Endothelial cell of umbilical vein (primary cell): Measurements from ENCODE around the gene IMPA2. TPM values are rescaled to one million over a fixed set of nuclear protein-coding genes. Genes with fewer than 3 reads are reported as not detected.

Experiments used
- BruUV-seq: library from RNA; stranded (reverse); fragments of 400-500 nt; replicated peaks from 2 replicates; lab custom pipeline; 2021; lab: Mats Ljungman, UMichigan
- CTCF ChIA-PET: fragments of 300-600, 350-600 bp; sonication (Branson Sonifier 250); formaldehyde crosslinking; loops from one replicate; lab custom pipeline; 2021; ENCODE audit warnings: antibody characterized with exemption, inconsistent platforms; lab: Charles Lee
- POLR2A ChIA-PET: fragments of 300-600, 350-600 bp; sonication (Branson Sonifier 250); formaldehyde crosslinking; loops from one replicate; lab custom pipeline; 2021; ENCODE audit warnings: antibody characterized with exemption, inconsistent platforms; lab: Charles Lee
- DNase-seq: peaks from one replicate; pipeline ENCODE4 v3.0.0-alpha.2; 2011; ENCODE audit warnings: low read depth, low spot score
- FAIRE-seq: peaks from 2 replicates; lab custom pipeline; 2011; peaks lifted over from hg19 to GRCh38; lab: Jason Lieb, UNC
- H2AFZ ChIP-seq: 2 replicates; pipeline ENCODE4 v1.6.0; 2012; ENCODE audit warnings: low read depth, low read length, control low read depth, inconsistent platforms
- H3K27ac ChIP-seq: 2 replicates; pipeline ENCODE4 v1.5.1; 2011; ENCODE audit warnings: low read depth, mild to moderate bottlenecking, control low read depth, low read length, moderate library complexity; ENCODE audit not compliant: insufficient read depth
- H3K27me3 ChIP-seq, 2 experiments: 2 replicates each; pipeline versions ENCODE4 v1.6.0 to v1.6.1; 2011; ENCODE audit warnings: low read length in 2 of 2, mixed read lengths in 1 of 2; ENCODE audit not compliant: control insufficient read depth in 2 of 2, insufficient read depth in 2 of 2
- H3K36me3 ChIP-seq, 2 experiments: 2 replicates in 1 of 2; 3 replicates in 1 of 2; pipeline ENCODE4 v1.5.1; 2011; ENCODE audit warnings: low read length in 2 of 2, mild to moderate bottlenecking in 1 of 2, moderate library complexity in 1 of 2; ENCODE audit not compliant: control insufficient read depth in 2 of 2, insufficient read depth in 2 of 2; ENCODE audit errors: extremely low read depth in 1 of 2
- H3K4me1 ChIP-seq: 3 replicates; pipeline ENCODE4 v1.5.1; 2011; ENCODE audit warnings: mild to moderate bottlenecking, low read length; ENCODE audit not compliant: control insufficient read depth, insufficient read depth; ENCODE audit errors: extremely low read depth
- H3K4me2 ChIP-seq: 2 replicates; pipeline ENCODE4 v1.6.1; 2011; ENCODE audit warnings: low read length, control low read depth, mixed read lengths; ENCODE audit not compliant: insufficient read depth
- H3K4me3 ChIP-seq, 3 experiments: fragments of 200-600 bp in 1 of 3; sonication (generic), shearing (Covaris generic) in 1 of 3; replicated peaks in 1 of 3; 2 replicates each; pipeline ENCODE4 v1.5.1; 2011 to 2016; ENCODE audit warnings: control low read depth in 3 of 3, low read length in 3 of 3, mild to moderate bottlenecking in 2 of 3, inconsistent platforms in 1 of 3, low read depth in 1 of 3, moderate library complexity in 1 of 3; ENCODE audit not compliant: insufficient read depth in 1 of 3
- H3K79me2 ChIP-seq: 2 replicates; pipeline ENCODE4 v1.6.0; 2012; ENCODE audit warnings: low read length, inconsistent platforms; ENCODE audit not compliant: control insufficient read depth, insufficient read depth
- H3K9ac ChIP-seq: replicated peaks from 2 replicates; pipeline ENCODE3; 2011; ENCODE audit warnings: low read length, control low read depth; ENCODE audit not compliant: insufficient read depth; ENCODE audit errors: extremely low read depth
- H3K9me1 ChIP-seq: replicated peaks from 3 replicates; pipeline ENCODE4 v1.6.0; 2011; ENCODE audit warnings: mild to moderate bottlenecking, low read length; ENCODE audit not compliant: control insufficient read depth, insufficient read depth; ENCODE audit errors: extremely low read depth
- H3K9me3 ChIP-seq: replicated peaks from 2 replicates; pipeline ENCODE4 v1.5.1; 2012; ENCODE audit warnings: low read length, inconsistent platforms; ENCODE audit not compliant: control insufficient read depth, insufficient read depth
- H4K20me1 ChIP-seq: replicated peaks from 2 replicates; pipeline ENCODE3; 2011; ENCODE audit warnings: mild to moderate bottlenecking, low read length; ENCODE audit not compliant: control insufficient read depth, insufficient read depth; ENCODE audit errors: extremely low read depth
- CTCF ChIP-seq, 2 donors: IDR thresholded peaks; 1 replicate in 1 of 2; 2 replicates in 1 of 2; pipeline ENCODE4 v1.5.1; 2011; ENCODE audit warnings: low read length in 2 of 2, mild to moderate bottlenecking in 2 of 2, moderate library complexity in 2 of 2, control low read depth in 1 of 2, inconsistent platforms in 1 of 2, low read depth in 1 of 2; ENCODE audit not compliant: insufficient read depth in 1 of 2; ENCODE audit errors: extremely low read depth in 1 of 2
- EZH2 ChIP-seq: IDR thresholded peaks from 2 replicates; pipeline ENCODE4 v1.6.1; 2012; ENCODE audit warnings: borderline replicate concordance, low read depth, mild to moderate bottlenecking, moderate library complexity, low read length, inconsistent platforms; ENCODE audit not compliant: severe bottlenecking
- FOS ChIP-seq: IDR thresholded peaks from 2 replicates; pipeline ENCODE4 v1.6.1; 2011; ENCODE audit warnings: mild to moderate bottlenecking, low read length, moderate library complexity, borderline replicate concordance; ENCODE audit not compliant: insufficient read depth
- GATA2 ChIP-seq: IDR thresholded peaks from 2 replicates; pipeline ENCODE4 v1.7.0; 2011; ENCODE audit warnings: low read depth, mild to moderate bottlenecking, moderate library complexity, mixed read lengths, low read length; ENCODE audit not compliant: insufficient read length, insufficient read depth
- JUN ChIP-seq: IDR thresholded peaks from 2 replicates; pipeline ENCODE4 v1.6.1; 2011; ENCODE audit warnings: borderline replicate concordance, low read depth; ENCODE audit not compliant: insufficient read length, insufficient read depth
- MYC ChIP-seq: IDR thresholded peaks from one replicate; pipeline ENCODE4 v1.6.1; 2011; ENCODE audit warnings: mild to moderate bottlenecking, low read depth, low read length
- POLR2A ChIP-seq: IDR thresholded peaks from 2 replicates; pipeline ENCODE4 v1.6.1; 2012; ENCODE audit warnings: low read depth, mild to moderate bottlenecking, control low read depth, low read length
- POLR2AphosphoS5 ChIP-seq: IDR thresholded peaks from 2 replicates; pipeline ENCODE4 v1.6.1; 2012; ENCODE audit warnings: low read depth, mild to moderate bottlenecking, control low read depth, low read length, moderate library complexity; ENCODE audit not compliant: insufficient read depth
- dilution Hi-C: fragments of 300-500 bp; cut with MboI; formaldehyde crosslinking; loops from one replicate; pipeline ENCODE4 v1.15.0; 2019; ENCODE audit warnings: low sequenced_read_pairs; ENCODE audit not compliant: extremely low pct_ligation_motif_present
- intact Hi-C: fragments of 100-400 bp; cut with micrococcal nuclease; formaldehyde crosslinking; loops from one replicate; pipeline ENCODE4 v1.10.0; 2022
- polyA plus RNA-seq, 4 experiments: library from polyadenylated mRNA; depleted of rRNA in 3 of 4; stranded (reverse) in 3 of 4; unstranded in 1 of 4; fragments of >200 nt; gene quantifications; 2 replicates each; pipeline versions ENCODE4 v1.2.1 to v1.2.3, GENCODE V29; 2011 to 2012; ENCODE audit warnings: missing spikeins in 1 of 4
- total RNA-seq: library from RNA; stranded (reverse); gene quantifications from 2 replicates; pipeline ENCODE4 v1.2.3, GENCODE V29; 2021
- TF ChIP-seq, protein P1 (sequence below): IDR thresholded peaks from 2 replicates; pipeline ENCODE4 v1.6.1; 2011; ENCODE audit not compliant: insufficient read depth, insufficient read length

Gene IMPA2
- total and polyA plus RNA-seq, 2 donors (not counting 3 experiments of a cell fraction or from before 2014, with no cell fraction given) = 6.1 to 8.0 TPM

DNA sequence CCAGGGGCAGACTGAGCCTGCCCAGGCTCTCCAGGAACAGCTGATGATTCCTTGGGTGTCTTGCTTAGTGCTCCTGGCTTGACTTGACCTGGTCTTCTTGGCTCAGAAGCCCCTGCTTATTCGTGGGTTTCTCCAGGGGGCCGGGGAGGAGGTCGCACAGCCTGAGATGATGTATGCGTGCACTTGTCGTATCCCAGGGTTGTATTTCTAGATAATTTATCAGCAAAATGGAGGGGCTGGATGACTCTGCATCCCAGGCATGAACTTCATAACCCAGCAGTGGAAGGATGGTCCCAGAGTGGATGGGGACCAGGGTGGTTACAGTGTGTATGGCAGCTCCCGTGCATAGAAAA, 25.2 kb downstream of the IMPA2 start:
- Histone ChIP-seq H3K27ac (no peak overlapping the region), H3K36me3 (no peaks in the 10 kb centered on the region), H3K9me1 (no peaks in the 10 kb centered on the region), H3K9ac (no peak overlapping the region), H3K79me2 (no peaks in the 10 kb centered on the region), H3K4me3 (no peak overlapping the region), H3K9me3 (no peaks in the 10 kb centered on the region), H4K20me1 (no peaks in the 10 kb centered on the region), H3K4me1 (no peaks in the 10 kb centered on the region), H3K4me2 (no peak overlapping the region), H3K27me3 (no peaks in the 10 kb centered on the region), H2AFZ (no peak overlapping the region)
- ChIA-PET CTCF (interaction anchor here (1.0 to 4.5 kb wide), 4 partner anchors 12 to 69 kb away, joined by 3 to 37 read pairs (median 6); no protein-coding TSS in a partner anchor), POLR2A (no interaction called here)
- FAIRE-seq = no peak
- dilution Hi-C loops (no loop called here), intact Hi-C loops (no loop called here)
- no TSS peak for BruUV-seq
- DNase-seq = no peak
- TF ChIP-seq POLR2A (no peak), EZH2 (no peak), MYC (no peak), POLR2AphosphoS5 (no peak), GATA2 (no peak)

DNA sequence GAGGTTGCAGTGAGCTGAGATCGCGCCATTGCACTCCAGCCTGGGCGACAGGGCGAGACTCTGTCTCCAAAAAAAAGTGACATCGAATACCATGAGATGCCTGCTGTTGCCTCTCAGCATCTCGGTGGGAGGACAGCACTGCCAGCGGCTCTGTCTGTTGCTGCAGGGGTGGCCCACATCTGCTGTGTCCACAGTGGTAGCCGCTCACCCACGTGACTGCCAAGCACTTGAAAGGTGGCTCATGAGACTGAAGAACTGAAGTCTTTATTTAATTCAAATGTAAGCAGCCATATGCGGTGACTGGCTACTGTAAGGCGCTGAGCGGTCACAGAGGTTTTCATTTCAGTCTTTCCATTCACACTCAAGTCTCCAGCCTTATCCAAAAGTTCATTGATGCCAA, 25.8 kb downstream of the IMPA2 start:
- no peaks in the 10 kb centered on the region for H3K4me1 ChIP-seq
- no peak overlapping the region for H3K9ac ChIP-seq
- intact Hi-C loops (no loop called here), dilution Hi-C loops (no loop called here)
- ChIA-PET POLR2A (no interaction called here), CTCF (interaction anchor here (1.2 to 2.0 kb wide), 3 partner anchors 24 to 70 kb away, joined by 3 to 10 read pairs (median 4); no protein-coding TSS in a partner anchor)
- H4K20me1 ChIP-seq = no peaks in the 10 kb centered on the region
- DNase-seq (no peak), FAIRE-seq (no peak)
- H3K4me2 ChIP-seq = no peak overlapping the region
- TF ChIP-seq POLR2A (no peak), FOS (no peak), GATA2 (no peak), EZH2 (no peak), MYC (no peak), CTCF (IDR thresholded peaks at IDR 0.05; ENCODE audit: extremely low read depth in 1 of 2, insufficient read depth in 1 of 2, low read depth in 1 of 2, low read length in 2 of 2) (no peak), JUN (no peak), POLR2AphosphoS5 (no peak)
- TF ChIP-seq, protein P1, sequence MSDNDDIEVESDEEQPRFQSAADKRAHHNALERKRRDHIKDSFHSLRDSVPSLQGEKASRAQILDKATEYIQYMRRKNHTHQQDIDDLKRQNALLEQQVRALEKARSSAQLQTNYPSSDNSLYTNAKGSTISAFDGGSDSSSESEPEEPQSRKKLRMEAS = no peak
- H2AFZ ChIP-seq = no peak overlapping the region
- H3K9me1 ChIP-seq = no peaks in the 10 kb centered on the region
- H3K4me3 ChIP-seq = no peak overlapping the region
- H3K36me3 ChIP-seq = no peaks in the 10 kb centered on the region
- no peaks in the 10 kb centered on the region for H3K9me3 ChIP-seq
- no peaks in the 10 kb centered on the region for H3K27me3 ChIP-seq
- no peaks in the 10 kb centered on the region for H3K79me2 ChIP-seq
- H3K27ac ChIP-seq = no peak overlapping the region
- BruUV-seq = no TSS peak
